Measurements from ENCODE around the gene WWP2.

WWP2 gene

DNA sequence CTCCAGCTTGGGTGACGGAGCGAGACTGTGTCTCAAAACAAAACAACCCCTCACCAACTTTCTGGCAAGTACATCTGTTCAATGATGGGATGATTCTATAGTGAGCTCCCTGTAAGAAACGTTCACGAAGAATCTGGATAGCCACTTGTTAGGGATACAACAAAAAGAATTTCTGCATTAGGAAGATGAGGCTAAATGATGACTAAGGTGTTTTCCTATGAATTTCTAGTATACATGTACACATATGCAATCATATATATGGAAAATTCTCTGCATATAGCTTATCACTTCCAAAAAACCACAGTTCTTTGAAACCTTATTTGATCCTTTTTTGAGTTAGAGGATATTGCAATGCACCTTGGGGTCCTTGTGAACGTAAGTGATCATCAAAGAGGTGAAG is 124.6 kb downstream of the WWP2 start:
- DNase-seq, result no peak

DNA sequence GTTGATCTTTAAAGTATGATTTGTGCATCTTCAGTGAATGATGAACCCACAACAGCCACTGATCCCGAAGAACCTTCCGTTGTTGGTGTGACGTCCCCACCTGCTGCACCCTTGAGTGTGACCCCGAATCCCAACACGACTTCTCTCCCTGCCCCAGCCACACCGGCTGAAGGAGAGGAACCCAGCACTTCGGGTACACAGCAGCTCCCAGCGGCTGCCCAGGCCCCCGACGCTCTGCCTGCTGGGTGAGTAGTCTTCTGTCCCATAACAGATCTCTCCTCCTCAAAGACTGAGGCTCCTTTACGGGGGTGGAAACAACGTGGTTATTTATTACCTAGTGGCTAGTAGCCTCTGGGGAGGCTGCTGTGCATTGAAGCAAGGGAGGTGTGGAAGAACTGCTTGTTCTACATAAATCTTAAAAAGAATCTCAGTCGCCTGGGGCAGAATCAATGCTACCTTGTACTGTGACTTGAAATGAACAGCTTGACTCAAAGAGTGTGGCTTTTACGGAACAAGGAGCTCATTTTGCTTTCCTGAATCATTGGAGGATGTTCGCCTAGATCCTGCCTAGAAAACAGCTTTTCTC is 126.0 kb downstream of the WWP2 start:
- peak in 8 of 56 donors; percentile 4 to 33 (median 10) for DNase-seq

DNA sequence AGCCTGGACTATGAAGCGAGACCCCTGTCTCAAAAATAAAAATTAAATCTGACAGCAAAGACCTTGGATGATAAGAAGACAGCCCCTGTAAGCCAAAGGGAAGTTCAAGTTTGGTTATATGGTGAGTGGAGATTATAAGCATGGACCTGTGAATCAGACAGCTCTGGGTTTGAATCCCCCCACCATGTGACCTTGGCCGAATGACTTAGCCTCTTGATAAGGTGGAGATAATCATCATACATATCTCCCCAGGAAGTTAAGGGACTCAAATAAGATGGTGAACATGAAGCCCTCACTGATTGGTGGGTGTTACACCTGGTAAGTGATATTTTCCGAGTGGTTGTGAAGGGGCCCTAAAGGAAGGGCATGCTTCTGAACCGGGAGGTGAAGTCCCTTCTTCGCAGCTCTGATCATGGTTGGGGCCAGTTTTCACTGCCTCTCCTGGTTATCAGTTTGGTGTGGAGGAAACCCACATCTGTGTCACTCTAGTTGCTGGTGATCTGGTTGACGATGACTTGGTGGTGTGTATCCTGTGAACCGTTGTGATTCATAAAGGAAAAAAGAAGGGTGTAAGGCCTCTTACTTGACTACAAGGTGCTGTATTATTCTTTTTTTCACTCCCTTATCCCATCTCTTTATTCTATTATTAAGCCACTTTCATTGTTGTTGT is 127.3 kb downstream of the WWP2 start:
- no peak for DNase-seq

DNA sequence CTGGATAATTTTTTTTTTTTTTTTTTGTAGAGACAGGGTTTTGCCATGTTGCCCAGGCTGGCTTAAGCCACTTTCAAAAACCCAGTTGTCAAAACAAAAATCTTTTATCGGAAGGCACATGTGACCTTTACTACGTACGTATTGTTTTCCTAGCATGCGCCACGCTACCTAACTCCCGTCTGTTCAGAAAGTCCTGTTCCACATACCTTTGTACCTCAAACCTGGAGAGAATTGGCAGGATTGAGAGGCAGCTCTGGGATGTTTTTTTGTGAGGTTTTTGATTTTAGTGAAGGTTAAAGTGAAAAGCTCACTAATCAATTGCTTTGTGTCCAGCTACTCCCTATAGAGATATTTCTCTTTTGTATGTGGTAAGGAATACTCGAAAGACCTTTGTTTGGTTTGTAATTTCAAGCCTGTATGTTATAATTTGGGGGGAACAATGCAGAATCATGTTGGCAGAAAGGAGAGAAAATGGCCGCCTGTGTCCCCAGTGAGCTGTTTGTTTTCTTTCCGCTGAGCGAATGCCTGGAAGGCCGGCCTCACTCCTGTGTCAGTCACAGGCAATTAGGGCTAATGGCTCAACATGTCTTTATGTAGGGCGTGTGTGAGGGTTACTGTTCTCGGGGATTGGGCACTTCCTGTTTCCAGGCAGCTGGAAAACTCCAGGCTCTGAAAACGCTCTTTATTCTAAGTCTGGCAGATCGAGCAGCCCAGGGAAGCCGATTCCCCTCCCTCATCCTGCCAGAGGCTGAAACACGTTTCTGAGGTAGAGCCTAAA is 128.2 kb downstream of the WWP2 start:
- DNase-seq, result peak; percentile 25 to 95 (median 86)

DNA sequence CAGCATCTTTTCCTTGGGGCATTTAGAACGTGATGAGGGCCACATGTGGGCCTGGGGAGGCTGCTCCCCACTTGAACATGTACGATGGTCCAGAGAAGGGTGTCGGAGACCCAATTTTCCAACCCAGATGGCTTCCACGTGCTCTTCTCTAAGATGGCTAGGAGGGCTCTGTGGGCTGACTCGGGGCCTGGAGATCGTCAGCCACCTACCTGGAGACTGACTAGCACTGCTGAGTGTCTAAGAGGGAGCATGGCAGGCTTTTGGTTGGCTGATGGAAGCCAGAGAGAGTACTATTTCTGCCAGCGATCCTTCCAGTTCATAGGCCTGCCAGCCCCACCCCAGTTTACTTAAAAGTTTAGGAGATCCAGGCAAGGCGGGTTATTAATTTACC is 128.8 kb downstream of the WWP2 start:
- DNase-seq, result peak in 3 of 56 donors; percentile 48 to 69 (median 52)

DNA sequence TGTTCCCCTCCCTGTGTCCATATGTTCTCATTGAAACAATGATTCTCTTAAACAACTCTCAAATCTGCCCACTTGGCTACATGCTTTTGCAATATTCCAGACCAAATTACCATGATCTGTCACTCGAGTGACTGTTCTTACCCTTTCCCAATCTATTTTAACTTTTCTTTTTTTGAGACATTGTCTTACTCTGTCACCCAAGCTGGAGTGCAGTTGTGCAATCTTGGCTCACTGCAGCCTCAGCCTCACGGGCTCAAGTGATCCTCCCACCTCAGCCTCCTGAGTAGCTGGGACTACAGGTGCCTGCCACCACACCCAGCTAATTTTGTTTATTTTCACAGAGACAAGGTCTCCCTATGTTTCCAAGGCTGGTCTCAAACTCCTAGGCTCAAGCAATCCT is 130.2 kb downstream of the WWP2 start:
- DNase-seq, result no peak

DNA sequence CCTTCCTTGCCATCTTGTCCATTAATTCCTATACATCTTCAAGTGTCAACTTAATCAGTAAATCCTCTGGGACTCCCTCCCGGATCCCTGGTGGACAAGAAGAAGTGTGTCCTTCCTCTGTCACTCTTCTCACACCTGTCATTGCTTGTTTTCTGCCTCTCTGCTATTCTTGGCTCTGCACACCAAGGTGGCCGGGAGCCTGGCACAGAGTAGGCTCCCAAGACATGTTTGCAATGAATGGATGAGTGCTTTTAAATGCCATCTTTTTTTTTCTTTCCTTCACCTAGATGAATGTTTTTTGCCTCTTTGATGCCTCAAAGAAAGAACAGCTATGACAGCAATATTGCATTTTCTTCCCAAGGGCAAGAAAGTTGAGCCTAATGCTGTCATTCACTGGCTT is 131.0 kb downstream of the WWP2 start:
- DNase-seq, result peak in 1 of 56 donors; percentile 6

DNA sequence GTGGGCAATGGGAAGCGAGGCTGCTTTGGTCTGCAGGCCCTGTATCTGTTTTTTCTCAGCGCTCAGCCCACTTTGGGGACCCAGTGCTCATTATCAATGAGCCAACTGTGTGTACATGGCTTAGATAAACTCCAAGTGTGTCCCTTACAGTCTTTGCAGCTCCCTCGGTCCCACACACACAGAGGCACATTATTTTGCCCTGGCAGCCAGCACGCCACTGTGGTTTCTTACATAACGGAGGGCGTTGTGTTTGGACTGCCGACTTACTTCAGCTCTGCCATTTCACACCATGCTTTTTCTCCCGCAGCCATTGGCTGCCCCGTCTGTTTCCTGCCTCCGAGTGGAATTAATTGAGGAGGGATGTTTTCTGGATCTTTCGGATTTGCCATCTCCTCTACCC is 132.5 kb downstream of the WWP2 start:
- peak in 54 of 56 donors; percentile 16 to 88 (median 73) for DNase-seq

DNA sequence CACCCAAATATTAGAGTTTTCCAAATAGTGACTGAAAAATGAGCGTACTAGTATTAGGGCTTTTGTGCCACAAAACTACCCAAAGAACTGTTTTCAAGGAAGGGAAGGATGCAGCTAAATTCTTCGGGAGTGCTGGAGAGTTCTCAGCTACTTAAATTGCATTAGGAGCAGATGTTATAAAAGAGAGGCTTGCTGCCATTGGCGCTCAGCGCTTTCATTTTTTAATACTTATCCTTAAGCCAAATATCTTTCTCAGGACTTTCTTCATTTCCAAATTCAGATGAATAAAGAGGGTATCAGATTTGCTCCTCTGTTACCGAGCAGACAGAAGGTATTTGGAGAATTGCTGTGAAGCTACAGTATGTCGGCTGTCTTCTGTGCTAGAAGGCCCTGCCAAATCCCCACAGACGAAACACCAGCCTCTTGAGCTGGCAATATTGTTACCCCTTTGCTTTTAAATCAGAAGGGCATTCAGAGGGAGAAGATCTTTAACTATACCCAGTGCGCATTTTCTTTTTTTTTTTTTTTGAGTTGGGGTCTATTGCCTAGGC is 141.8 kb downstream of the WWP2 start:
- no peak for DNase-seq

DNA sequence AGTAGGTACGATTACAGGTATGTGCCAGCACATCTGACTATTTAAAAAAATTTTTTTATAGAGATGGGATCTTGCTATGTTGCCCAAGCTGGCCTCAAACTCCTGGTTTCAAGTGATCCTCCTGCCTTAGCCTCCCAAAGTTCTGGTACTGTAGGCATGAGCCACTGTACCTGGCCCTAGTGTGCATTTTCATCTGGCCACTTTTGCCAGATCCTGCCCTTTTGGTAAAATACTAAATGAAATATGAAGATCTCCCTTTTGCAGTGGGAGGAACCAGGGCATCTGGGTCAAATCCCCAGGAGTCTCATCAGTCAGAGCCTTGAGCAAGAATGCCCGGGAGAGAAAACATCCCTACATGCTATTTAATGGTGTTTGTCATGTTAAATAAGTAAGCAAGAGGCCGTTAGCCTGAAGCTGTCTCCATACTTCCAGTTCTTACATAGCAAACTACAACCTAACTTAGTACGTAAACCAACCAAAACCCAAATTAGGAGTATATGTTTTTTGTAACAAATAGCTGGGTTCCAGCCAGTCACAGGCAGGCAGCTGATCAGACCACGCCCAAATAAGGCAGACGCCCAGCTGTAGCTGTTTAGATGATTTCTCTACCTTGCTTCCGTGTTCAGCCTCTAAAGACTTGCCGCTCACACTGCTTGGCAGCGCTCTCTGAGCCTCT is 142.5 kb downstream of the WWP2 start:
- no peak for DNase-seq

DNA sequence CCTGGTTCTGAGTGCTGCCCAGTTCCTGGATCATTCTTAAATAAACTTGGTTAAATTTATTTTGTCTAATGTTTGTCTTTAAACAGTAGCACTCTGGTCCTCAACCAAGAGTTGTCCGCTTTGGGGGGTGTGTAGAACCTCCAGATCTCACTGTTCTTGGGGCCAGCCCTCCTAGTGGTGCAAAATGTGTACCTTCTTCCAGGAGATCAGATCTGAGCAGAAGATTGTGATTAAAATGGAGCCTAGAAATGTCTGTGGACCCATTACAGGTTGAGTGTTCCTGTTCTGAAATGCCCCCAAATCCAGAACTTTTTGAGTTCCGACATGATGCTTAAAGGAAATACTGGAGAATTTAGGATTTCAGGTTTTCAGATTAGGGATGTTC is 143.0 kb downstream of the WWP2 start:
- DNase-seq, result no peak

DNA sequence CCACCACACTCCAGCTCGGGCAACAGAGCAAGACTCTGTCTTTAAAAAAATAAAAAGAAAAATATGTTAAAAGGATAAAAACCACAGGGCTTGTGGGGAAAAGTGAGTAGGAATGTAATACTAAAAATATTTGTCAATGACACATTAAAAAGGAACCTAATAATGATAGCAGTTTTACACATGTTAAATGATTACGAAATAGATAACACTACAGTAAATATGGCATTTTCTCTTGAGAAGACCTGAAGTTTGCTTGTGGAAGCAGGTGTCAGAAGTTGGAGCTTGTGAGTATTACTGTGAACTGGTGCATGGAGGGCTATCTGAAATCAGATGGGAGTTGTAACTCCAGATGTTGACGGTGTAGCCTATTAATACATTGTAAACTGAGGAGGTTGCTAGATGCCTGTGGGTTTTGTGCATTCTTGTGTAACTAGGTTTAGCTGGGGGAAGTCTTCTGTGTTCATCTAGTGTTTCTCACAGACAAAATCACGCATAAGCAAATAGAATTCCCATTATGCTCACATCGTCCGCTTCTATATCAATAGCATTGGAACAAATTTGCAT is 144.8 kb downstream of the WWP2 start:
- no peak for DNase-seq

DNA sequence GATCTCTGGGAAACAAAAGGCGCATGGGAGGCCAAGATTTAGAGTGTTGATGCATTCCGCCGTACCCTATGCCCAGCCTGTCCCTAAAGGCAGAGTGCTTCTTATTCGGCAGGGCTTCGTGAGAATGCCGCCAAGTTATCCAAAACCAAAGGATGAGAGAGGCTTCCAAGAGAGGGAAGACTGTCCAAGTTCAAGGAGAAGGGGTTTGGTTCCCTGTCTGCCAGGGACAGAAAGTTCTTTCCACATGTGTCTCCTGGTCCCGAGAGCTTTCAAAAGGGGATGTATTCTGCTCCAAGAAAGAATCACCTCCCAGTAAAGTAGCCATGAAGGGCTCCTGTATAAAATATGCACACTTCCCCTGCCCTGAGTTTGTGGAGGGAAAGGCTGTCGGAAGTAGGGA is 146.9 kb downstream of the WWP2 start:
- no peak for DNase-seq

DNA sequence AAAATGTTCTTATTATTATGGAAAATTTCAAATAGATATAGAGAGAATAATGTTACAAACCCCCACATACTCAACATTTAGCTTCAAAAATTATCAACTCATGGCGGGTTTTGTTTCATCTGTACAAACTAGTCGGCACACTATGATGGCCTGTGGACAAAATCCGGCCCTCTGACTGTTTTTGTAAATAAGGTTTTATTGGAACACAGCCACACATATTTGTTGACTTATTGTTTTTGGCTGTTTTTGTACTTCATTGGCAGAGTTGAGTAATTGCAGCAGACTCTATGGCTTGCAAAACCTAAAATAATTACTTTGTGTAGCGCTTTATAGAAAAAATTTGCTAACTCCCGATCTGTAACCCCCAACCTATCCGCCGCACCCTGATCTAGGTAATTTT is 147.6 kb downstream of the WWP2 start:
- no peak for DNase-seq

DNA sequence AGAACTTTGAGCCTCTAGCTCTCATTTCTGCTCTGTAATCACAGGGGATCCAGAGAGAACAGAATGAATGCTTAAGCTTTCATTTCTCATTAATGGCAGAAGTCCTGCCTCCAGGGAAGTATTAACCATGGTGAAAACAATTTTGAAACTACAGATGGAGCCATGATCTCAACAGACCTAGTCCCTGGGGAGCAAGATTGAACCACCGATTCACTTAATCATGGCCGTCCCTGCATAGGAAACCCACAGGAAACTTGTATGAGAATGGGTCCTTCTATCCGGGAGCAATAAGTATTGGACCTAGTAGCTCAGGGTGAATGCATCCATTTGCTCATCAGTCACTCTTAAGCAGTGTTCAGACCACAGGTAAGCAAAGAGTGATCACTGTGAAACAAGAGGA is 148.8 kb downstream of the WWP2 start:
- DNase-seq, result no peak

DNA sequence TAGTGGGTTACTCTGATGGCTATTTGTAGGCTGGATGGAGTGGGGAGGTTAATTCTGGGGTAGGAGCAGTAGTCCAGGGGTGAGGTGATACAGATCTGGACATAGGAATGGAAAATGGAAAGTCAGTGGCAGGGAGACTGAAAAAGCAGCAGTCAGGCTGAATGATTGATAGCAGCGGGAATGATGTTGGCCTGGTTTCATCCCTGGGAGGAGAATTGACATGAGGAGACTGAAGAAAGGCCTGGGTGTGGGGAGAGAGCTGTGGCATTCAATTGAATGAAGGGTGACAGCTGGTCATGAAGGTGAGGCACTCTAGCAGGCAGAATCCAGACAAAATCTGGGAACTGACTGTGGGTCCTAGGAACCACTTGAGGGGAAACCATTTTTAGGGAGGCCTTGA is 154.3 kb downstream of the WWP2 start:
- no peak for DNase-seq

DNA sequence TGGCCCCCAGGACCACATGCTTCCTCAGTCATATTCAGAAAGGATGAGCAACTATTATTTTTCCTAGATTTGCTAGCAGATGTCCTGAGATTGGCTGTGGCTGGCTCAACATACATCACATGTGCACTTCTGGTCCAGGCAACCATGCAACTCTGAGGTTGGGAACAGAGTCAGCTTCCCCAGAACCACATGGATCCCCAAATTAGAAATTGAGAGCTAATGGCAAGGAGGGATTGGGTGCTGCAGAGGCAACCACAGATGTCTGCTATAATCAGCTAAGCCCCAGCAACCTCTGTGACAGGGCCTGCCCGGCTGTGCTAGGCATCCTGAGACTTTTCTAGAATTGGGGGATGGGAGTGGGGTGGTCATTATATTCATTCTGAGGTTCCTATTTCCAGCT is 155.2 kb downstream of the WWP2 start:
- no peak for DNase-seq

DNA sequence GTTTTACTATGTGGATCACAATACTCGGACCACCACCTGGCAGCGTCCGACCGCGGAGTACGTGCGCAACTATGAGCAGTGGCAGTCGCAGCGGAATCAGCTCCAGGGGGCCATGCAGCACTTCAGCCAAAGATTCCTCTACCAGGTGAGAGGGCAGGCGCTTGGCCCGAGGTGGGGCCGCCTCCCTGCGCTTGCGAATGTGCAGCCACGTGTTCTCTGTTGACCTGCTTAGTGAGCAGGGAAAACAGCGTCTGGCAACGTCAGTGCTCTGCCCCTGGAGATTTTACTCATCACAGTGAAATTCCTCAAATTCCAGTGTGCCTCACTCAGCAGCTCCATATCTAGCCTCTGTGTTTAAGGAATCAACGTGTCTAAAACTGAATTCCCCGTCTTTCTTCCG is 155.6 kb downstream of the WWP2 start:
- no peak for DNase-seq

DNA sequence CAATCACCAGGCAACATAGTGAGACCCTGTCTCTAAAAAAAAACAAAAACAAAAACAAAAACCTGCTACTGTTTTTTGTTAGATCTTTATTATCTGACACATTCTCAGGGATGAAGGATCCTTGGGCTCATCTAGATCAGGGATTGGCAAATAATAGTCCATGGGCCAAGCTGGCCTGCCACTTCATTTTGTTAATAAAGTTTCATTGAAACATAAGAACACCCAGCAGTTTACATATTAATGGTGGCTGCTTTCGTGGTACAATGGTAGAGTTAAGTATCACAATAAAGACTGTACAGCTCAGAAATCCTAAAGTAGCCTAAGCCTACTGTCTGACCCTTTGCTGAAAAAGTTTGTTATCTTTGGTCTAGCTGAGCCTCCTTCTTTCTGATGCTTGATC is 156.1 kb downstream of the WWP2 start:
- DNase-seq, result no peak

DNA sequence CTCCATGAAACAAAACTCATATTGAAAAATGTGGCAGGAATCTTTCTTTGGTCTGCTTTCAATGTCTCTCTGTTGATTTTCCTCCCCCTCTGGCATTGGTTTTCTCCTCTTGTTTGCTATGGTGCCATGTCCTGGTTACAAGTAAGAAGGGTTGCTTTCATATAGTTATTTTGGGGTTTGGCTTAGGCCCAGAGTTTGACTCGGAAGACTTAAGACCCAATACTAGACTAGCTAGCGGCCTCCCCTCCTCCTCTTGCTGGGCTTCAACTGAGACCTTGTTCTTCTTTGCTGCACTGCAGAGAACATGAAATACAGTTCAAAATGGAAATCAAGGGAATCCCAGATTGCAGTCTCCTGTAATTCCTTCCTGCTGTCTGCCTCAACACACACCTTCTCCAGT is 159.0 kb downstream of the WWP2 start:
- DNase-seq, result peak in 4 of 56 donors; percentile 2 to 20 (median 13)

DNA sequence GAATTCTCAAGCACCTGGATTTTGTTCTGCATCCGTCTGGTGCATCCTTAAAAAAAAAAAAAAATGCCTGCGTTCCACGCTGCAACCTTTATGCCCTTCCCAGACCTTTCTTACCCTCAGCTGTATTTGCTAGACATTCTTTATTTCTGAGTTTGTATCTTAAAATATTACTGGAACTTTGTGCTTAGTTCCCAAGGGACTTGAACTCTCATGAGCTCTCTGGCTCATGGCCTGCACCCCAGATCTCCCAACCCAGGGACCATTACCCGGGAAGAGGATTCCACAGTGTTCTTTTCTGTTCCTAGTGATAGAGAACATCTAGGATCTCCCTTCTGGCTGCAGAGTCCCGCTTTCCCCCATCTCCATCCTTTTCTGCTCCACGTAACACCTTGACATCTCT is 160.1 kb downstream of the WWP2 start:
- DNase-seq, result no peak
